C4-2B (cell line): ENCODE measurements around the gene SLC25A39.

Experiments used
- ZFX ChIP-seq: fragments of 450-650 bp; IDR thresholded peaks from 2 replicates; pipeline ENCODE4 v1.6.1; 2017
- TF ChIP-seq, protein P1 (sequence below): fragments of 450-650 bp; conservative IDR thresholded peaks from 2 replicates; pipeline ENCODE4 v1.5.1; 2017; ENCODE audit warnings: mild to moderate bottlenecking

DNA sequence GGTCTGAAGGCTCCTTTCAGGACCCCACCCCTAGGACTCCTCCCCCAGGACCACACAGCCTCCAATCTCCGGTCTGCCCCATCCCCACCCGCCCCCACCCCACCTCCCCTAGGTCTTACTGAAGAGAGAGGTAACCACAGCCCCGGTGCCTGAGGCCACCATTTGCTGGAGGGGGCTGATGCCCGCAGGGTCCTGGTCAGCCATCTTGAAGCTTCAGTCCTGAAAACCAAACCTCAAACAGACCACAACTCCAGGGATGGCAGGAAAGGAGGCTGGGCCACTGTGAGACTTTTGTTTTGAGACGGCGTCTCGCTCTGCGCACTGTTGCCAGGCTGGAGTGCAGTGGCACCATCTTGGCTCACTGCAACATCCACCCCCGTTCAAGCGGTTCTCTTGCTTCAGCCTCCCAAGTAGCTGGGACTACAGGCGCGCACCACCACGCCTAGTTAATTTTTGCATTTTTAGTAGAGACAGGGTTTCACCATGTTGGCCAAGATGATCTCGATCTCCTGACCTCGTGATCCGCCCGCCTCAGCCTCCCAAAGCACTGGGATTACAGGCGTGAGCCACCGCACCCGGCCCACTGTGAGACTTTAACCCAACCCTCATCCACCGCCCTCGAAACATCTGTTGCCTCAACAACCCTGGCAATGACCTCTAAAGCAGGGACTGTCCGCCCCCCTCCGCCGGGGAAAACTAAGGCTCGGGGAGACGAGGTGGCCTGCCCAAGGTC is 1.1 kb downstream of the SLC25A39 start:
- TF ChIP-seq, protein P1, sequence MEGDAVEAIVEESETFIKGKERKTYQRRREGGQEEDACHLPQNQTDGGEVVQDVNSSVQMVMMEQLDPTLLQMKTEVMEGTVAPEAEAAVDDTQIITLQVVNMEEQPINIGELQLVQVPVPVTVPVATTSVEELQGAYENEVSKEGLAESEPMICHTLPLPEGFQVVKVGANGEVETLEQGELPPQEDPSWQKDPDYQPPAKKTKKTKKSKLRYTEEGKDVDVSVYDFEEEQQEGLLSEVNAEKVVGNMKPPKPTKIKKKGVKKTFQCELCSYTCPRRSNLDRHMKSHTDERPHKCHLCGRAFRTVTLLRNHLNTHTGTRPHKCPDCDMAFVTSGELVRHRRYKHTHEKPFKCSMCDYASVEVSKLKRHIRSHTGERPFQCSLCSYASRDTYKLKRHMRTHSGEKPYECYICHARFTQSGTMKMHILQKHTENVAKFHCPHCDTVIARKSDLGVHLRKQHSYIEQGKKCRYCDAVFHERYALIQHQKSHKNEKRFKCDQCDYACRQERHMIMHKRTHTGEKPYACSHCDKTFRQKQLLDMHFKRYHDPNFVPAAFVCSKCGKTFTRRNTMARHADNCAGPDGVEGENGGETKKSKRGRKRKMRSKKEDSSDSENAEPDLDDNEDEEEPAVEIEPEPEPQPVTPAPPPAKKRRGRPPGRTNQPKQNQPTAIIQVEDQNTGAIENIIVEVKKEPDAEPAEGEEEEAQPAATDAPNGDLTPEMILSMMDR: no peak
- TF ChIP-seq ZFX: no peak
